NOMO-1 (cell line): ENCODE measurements around the gene RXFP4.
"Not testable (repeated sequence)": the region's sequence is repeated elsewhere in the genome, so short reads cannot be mapped to it uniquely, and the experiment has no call there.

Source experiments
- DNase-seq, 2 experiments: peaks; one replicate each; lab custom pipeline; 2025; ENCODE audit not compliant: unreplicated experiment in 2 of 2; lab: John Stamatoyannopoulos, UW

The RXFP4 gene

GRCh38 chr1:155930725-155931124 lies 10.7 kb upstream of the RXFP4 start:
- DNase-seq: not testable (repeated sequence)

GRCh38 chr1:155931332-155932038 lies 10.0 kb upstream of the RXFP4 start:
- DNase-seq: no peak

- no peak for DNase-seq
These were observed 9.4 kb upstream of the RXFP4 start for GRCh38 chr1:155932081-155932480.

GRCh38 chr1:155932487-155932886 lies 9.0 kb upstream of the RXFP4 start:
- no peak for DNase-seq

- no peak for DNase-seq
These were observed 7.8 kb upstream of the RXFP4 start for GRCh38 chr1:155933591-155934096.

GRCh38 chr1:155934097-155934935 lies 7.1 kb upstream of the RXFP4 start, which contains the start of gene KHDC4:
KHDC4 (minus strand) TSS chr1:155934413; CDS start chr1:155934373, 40 bp downstream.
- DNase-seq: peak; percentile 99 to 100

GRCh38 chr1:155934936-155935590 lies 6.4 kb upstream of the RXFP4 start:
- DNase-seq: no peak

GRCh38 chr1:155938220-155938627 lies 3.2 kb upstream of the RXFP4 start:
- DNase-seq: peak; percentile 43 to 64

- DNase-seq: no peak
These were observed 901 bp upstream of the RXFP4 start for GRCh38 chr1:155940482-155940992.

GRCh38 chr1:155941845-155942531 lies 550 bp downstream of the RXFP4 start:
- DNase-seq: no peak

GRCh38 chr1:155942578-155943141 lies 1.2 kb downstream of the RXFP4 start:
- no peak for DNase-seq

GRCh38 chr1:155944444-155944799 lies 3.0 kb downstream of the RXFP4 start:
- DNase-seq: peak; percentile 48 to 81

GRCh38 chr1:155946633-155947219 lies 5.3 kb downstream of the RXFP4 start:
- no peak for DNase-seq

GRCh38 chr1:155947292-155947691 lies 5.9 kb downstream of the RXFP4 start:
- DNase-seq: no peak

- DNase-seq: no peak
These were observed 6.3 kb downstream of the RXFP4 start for GRCh38 chr1:155947741-155948140.

GRCh38 chr1:155950829-155951228 lies 9.4 kb downstream of the RXFP4 start:
- no peak for DNase-seq

- DNase-seq: no peak
These were observed 10.5 kb downstream of the RXFP4 start for GRCh38 chr1:155951753-155952504.

- no peak for DNase-seq
These were observed 11.1 kb downstream of the RXFP4 start for GRCh38 chr1:155952505-155952890.

GRCh38 chr1:155954645-155955044 lies 13.2 kb downstream of the RXFP4 start:
- no peak for DNase-seq
